ENCODE results near the gene TNFRSF14. TPM values are rescaled to one million over a fixed set of nuclear protein-coding genes. Genes with fewer than 3 reads are reported as not detected.

TNFRSF14 gene
- total and polyA plus RNA-seq, 9 of the 15 experiments (the other 6 are each of a cell fraction or from before 2014, with no cell fraction given) = 0.11 to 2.3 (median 0.68) TPM; not detected in 2

DNA sequence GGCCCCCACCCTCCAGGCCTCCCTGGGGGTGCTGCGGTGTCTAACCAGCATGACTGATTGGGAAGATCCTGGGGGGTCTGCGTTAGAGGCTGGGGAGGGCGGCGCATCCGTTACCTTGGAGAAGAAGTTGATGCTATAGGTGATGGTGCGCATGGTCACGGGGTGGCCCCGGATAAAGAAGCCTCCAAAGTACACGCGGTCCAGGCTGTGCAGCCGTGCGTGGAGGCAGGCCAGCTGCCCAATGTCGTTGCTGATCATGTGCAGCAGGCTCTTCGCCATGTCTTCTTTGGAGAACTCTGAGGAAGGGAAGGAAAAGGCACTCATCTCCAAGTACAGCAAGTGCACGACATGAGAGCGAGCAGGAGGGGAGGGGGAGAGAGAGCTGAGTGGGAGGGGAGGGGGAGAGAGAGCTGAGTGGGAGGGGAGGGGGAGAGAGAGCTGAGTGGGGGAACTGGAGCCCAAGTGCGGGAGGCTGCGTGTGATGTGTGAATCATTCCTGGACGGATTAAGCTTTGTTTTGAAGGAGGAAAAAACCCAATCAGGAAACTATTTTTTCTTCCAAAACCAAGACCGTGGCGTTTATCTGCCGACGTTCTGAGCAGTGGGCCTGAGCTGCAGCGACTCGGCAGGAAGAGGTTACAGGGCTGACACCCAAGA lies 37.0 kb upstream of the TNFRSF14 start:
- H3K79me2 ChIP-seq (ENCODE audit: control insufficient read depth, insufficient read depth, low read length) = peaks cover 27% of the 10 kb centered on the region
- H3K9me3 ChIP-seq (replicated peaks; ENCODE audit: control insufficient read depth, insufficient read depth, low read depth, low read length) = no peaks in the 10 kb centered on the region
- H2AFZ ChIP-seq (ENCODE audit: low read depth, low read length) = no peak overlapping the region
- ChIA-PET CTCF (ENCODE audit: low intra/inter-chr PET ratio) (no interaction called here), POLR2A (interaction anchor here (1.3 kb wide), 2 partner anchors 9 to 30 kb away, joined by 4 to 5 read pairs; no protein-coding TSS in a partner anchor)
- H4K20me1 ChIP-seq (replicated peaks; ENCODE audit: control insufficient read depth, insufficient read depth, low read length) = peaks cover 22% of the 10 kb centered on the region
- in situ Hi-C loops (cut with MboI) (no loop called here), intact Hi-C loops (cut with micrococcal nuclease) (no loop called here)
- no peak for DNase-seq (ENCODE audit: extremely low read depth in 1 of 4, low spot score in 3 of 4)
- FAIRE-seq = no peak
- BruUV-seq (replicated peaks) = no TSS peak
- WGBS (ENCODE audit: insufficient coverage, low coverage, missing lambda C conversion rate) = 91% methylated on average over 21 of the region's 25 CpGs
- peaks cover 98% of the 10 kb centered on the region for H3K36me3 ChIP-seq (ENCODE audit: control insufficient read depth, insufficient read depth, low read length)
- no peak for TF ChIP-seq ZNF263 (CRISPR knock-in tag; IDR thresholded peaks at IDR 0.05; ENCODE audit: borderline replicate concordance)
- TF ChIP-seq, protein P1, sequence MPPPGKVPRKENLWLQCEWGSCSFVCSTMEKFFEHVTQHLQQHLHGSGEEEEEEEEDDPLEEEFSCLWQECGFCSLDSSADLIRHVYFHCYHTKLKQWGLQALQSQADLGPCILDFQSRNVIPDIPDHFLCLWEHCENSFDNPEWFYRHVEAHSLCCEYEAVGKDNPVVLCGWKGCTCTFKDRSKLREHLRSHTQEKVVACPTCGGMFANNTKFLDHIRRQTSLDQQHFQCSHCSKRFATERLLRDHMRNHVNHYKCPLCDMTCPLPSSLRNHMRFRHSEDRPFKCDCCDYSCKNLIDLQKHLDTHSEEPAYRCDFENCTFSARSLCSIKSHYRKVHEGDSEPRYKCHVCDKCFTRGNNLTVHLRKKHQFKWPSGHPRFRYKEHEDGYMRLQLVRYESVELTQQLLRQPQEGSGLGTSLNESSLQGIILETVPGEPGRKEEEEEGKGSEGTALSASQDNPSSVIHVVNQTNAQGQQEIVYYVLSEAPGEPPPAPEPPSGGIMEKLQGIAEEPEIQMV (tag; conservative IDR thresholded peaks at IDR 0.05; ENCODE audit: low read depth) = no peak
- TF ChIP-seq ZNF76 (CRISPR knock-in tag; IDR thresholded peaks at IDR 0.05; ENCODE audit: borderline replicate concordance) = no peak
- no peak for TF ChIP-seq POLR3A (IDR thresholded peaks at IDR 0.05; ENCODE audit: borderline replicate concordance, extremely low read depth, insufficient read depth, insufficient read length)
- TF ChIP-seq ZNF239 (CRISPR knock-in tag; IDR thresholded peaks at IDR 0.05) = no peak
- no peak for TF ChIP-seq ZNF436 (CRISPR knock-in tag; IDR thresholded peaks at IDR 0.05)
- no peak for TF ChIP-seq PHTF2 (CRISPR knock-in tag; IDR thresholded peaks at IDR 0.05)
- no peak for TF ChIP-seq DDX20 (tag; IDR thresholded peaks at IDR 0.05; ENCODE audit: low read depth)
- no peak for TF ChIP-seq LCOR (CRISPR knock-in tag; IDR thresholded peaks at IDR 0.05)
- TF ChIP-seq, protein P2, sequence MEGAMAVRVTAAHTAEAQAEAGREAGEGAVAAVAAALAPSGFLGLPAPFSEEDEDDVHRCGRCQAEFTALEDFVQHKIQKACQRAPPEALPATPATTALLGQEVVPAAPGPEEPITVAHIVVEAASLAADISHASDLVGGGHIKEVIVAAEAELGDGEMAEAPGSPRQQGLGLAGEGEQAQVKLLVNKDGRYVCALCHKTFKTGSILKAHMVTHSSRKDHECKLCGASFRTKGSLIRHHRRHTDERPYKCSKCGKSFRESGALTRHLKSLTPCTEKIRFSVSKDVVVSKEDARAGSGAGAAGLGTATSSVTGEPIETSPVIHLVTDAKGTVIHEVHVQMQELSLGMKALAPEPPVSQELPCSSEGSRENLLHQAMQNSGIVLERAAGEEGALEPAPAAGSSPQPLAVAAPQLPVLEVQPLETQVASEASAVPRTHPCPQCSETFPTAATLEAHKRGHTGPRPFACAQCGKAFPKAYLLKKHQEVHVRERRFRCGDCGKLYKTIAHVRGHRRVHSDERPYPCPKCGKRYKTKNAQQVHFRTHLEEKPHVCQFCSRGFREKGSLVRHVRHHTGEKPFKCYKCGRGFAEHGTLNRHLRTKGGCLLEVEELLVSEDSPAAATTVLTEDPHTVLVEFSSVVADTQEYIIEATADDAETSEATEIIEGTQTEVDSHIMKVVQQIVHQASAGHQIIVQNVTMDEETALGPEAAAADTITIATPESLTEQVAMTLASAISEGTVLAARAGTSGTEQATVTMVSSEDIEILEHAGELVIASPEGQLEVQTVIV (CRISPR knock-in tag; IDR thresholded peaks at IDR 0.05; ENCODE audit: borderline replicate concordance) = no peak
- no peak for TF ChIP-seq TAL1 (IDR thresholded peaks at IDR 0.05)
- no peak for TF ChIP-seq ZNF444 (CRISPR knock-in tag; IDR thresholded peaks at IDR 0.05)
- TF ChIP-seq, protein P3, sequence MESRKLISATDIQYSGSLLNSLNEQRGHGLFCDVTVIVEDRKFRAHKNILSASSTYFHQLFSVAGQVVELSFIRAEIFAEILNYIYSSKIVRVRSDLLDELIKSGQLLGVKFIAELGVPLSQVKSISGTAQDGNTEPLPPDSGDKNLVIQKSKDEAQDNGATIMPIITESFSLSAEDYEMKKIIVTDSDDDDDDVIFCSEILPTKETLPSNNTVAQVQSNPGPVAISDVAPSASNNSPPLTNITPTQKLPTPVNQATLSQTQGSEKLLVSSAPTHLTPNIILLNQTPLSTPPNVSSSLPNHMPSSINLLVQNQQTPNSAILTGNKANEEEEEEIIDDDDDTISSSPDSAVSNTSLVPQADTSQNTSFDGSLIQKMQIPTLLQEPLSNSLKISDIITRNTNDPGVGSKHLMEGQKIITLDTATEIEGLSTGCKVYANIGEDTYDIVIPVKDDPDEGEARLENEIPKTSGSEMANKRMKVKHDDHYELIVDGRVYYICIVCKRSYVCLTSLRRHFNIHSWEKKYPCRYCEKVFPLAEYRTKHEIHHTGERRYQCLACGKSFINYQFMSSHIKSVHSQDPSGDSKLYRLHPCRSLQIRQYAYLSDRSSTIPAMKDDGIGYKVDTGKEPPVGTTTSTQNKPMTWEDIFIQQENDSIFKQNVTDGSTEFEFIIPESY (CRISPR knock-in tag; IDR thresholded peaks at IDR 0.05) = no peak
- TF ChIP-seq, protein P4, sequence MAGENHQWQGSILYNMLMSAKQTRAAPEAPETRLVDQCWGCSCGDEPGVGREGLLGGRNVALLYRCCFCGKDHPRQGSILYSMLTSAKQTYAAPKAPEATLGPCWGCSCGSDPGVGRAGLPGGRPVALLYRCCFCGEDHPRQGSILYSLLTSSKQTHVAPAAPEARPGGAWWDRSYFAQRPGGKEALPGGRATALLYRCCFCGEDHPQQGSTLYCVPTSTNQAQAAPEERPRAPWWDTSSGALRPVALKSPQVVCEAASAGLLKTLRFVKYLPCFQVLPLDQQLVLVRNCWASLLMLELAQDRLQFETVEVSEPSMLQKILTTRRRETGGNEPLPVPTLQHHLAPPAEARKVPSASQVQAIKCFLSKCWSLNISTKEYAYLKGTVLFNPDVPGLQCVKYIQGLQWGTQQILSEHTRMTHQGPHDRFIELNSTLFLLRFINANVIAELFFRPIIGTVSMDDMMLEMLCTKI (IDR thresholded peaks at IDR 0.05; ENCODE audit: partially characterized antibody) = no peak
- no peak for TF ChIP-seq TAF15 (IDR thresholded peaks at IDR 0.05; ENCODE audit: low read depth, low read length)
- no peak overlapping the region for H3K4me3 ChIP-seq
- H3K9me1 ChIP-seq (ENCODE audit: control insufficient read depth, insufficient read depth, low read length) = peaks cover 10% of the 10 kb centered on the region
- H3K9ac ChIP-seq (ENCODE audit: insufficient read depth in 1 of 2, low read depth in 2 of 2, low read length in 2 of 2) = no peak overlapping the region
- peaks cover 7 to 34% of the 10 kb centered on the region in 2 experiments; a peak in 4 of 5 replicates for H3K4me1 ChIP-seq (replicated peaks in 1 of 2; ENCODE audit: control insufficient read depth in 2 of 2, insufficient read depth in 2 of 2, low read length in 2 of 2)
- H3K27ac ChIP-seq (ENCODE audit: extremely low read depth, low read depth, low read length) = no peak overlapping the region
- H3K27me3 ChIP-seq (ENCODE audit: control insufficient read depth in 2 of 2, insufficient read depth in 2 of 2, low read length in 2 of 2) = no peaks in the 10 kb centered on the region
- ATAC-seq = no peak
- no peak overlapping the region for H3K4me2 ChIP-seq (ENCODE audit: insufficient read depth, low read length)
